Activated gamma-delta T cell treated with Interleukin-2 at 50 U/mL for 16 hours (primary cell): ENCODE measurements around the gene USP32.

ENCODE experiments used
- DNase-seq: peaks from one replicate; pipeline ENCODE4 v3.0.0-alpha.2; 2020

Gene USP32

DNA sequence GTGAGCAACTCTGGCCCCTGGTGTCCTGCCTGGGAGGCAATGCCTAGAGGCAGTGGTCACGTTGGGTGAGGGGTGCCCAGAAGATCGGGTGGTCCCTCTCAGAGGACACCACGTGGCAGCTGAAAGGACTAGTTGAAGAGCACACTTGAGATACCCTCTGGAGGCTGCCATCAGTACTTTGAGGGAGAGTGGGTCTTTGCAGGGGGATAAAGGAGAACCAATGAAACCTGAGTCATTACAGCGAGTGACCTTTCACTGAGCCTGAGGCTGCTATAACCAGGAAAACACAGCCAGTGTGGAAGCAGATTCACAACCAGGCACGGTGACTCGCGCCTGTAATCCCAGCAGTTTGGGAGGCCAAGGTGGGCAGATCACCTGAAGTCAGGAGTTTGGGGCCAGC is 223.3 kb downstream of the USP32 start:
- no peak for DNase-seq

DNA sequence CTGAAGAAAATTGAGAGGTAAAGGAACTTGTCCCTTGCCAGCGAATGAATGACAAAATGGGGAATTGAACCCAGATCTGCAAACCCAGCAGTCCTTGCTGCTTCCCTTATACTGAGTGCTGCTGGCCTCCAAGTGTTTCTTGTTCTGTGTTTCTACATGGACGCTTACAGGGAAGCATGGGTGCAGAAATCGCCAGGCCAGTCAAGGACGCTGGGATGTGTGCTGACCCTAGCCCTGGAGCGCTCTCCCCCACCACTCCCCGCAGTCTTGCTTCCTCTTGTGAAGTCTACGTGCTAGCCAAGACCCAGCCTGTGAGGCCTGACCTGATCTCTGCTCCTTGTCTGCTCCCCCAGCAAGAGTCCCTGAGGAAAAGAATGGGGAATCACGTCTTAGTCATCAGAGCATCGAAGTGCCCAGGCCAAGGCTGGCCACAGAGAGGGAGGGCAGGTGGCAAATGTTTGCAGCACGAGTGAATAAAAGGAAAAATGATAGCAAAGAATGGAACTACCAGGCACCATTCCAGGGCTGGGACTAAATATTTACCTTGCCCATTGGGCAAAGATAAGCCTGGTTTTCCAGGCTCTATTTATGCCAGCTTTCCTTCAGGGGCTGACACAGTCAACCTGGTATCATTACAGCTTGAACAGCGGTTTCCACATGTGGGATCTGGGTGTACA is 224.7 kb downstream of the USP32 start:
- no peak for DNase-seq

DNA sequence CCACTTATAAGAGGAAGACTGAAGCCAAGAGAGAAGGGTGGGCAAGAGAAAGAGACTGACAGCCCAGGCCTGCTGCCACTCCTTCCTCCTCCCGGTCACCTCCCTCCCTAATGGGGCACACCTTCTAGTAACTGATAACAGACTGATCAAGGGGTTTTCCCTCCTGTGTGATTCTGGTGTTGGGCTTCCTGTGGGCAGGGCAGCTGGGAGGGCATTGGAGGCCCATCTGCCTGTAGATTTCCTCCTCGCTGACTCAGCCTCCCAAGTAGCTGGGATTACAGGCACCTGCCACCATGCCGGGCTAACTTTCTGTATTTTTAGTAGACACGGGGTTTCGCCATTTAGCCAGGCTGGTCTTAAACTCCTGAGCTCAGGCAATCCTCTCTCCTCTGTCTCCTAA is 226.0 kb downstream of the USP32 start:
- DNase-seq: no peak

DNA sequence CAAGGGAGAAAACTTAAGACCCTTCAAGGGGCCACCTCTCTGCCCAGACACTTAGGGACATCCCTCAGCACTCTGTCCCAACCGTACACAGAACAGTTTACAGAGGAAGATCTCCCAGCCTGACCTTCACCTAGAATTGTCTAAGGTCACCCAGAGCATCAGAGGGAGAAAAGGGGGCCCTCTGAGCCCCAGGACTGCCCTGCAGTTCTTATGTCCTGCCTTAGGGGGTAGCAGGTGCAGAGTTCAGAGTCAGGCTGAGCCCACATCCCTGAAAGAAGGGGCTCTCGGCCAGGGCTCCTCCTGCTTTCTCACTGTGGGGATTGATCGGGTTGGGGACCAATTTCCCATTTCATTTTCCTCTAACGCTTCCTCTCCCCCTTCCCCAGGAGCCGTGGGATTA is 226.7 kb downstream of the USP32 start:
- DNase-seq: no peak

DNA sequence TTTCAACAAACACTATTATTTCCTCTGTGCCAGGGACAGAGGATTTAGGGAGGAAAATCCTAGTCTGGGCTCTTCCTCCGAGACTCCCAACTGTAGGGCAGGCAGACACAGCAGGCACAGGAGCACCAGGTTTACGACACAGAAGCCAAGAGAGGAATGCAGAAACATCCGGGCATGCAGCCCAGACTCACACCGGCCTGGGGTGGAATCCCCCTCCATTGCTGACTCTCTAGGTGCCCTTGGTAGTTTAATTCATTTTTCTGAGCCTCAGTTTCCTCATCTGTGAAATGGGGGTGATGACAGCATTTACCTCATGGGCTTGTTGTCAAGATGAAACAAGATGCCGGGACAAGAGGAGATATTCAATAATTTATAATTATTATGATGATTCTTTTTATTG is 227.2 kb downstream of the USP32 start:
- no peak for DNase-seq

DNA sequence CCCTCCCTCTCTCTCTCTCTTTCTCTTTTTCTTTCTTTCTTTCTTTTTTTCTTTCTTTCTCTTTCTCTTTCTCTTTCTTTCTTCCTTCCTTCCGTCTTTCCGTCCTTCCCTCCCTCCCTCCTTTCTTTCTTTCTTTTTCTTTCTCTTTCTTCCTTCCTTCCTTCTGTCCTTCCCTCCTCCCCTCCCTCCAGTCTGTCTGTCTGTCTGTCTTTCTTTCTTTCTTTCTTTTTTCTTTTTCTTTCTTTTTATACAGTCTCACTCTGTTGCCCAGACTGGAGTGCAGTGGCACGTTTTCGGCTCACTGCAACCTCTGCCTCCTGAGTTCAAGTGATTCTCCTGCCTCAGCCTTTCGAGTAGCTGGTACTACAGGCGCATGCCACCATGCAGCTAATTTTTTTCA is 227.8 kb downstream of the USP32 start:
- no peak for DNase-seq

- no peak for DNase-seq
Observed at GRCh38 chr17:60163108-60163784, 228.7 kb downstream of the USP32 start.

DNA sequence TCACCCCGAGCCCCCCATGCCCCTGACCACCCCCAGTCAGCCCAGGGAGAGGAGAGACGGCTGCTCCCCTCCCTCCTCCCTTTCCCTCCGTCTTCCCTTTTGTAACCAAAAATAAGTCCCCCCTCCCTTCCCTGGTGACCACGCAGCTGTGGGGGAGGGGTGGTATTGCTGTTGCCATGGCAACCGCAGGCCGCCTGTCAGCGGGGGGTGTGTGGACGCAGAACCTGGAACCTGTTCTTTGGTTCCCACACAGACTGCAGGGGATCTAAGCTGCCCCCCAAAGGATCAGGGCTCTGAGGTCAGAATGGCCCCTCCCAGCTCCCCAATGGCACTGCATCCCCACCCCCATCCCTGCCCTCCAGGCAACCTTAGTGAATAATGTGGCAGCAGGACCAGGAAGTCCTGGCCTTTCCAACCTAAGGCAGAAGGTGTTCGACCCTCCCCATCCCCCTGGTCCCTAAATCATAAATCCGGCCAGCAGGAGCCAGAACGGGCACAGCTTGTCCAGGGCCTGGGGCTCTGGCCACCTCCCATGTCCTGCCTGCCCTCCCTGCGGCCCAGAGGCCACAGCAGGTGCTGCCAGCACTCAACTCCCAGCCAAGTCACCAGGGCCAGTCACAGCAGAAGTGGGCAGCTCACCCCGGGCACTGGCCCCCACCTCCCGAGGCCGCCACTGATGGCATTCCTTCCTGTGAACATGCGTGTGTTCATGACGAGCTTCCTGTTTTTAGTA is 230.2 kb downstream of the USP32 start:
- no peak for DNase-seq

DNA sequence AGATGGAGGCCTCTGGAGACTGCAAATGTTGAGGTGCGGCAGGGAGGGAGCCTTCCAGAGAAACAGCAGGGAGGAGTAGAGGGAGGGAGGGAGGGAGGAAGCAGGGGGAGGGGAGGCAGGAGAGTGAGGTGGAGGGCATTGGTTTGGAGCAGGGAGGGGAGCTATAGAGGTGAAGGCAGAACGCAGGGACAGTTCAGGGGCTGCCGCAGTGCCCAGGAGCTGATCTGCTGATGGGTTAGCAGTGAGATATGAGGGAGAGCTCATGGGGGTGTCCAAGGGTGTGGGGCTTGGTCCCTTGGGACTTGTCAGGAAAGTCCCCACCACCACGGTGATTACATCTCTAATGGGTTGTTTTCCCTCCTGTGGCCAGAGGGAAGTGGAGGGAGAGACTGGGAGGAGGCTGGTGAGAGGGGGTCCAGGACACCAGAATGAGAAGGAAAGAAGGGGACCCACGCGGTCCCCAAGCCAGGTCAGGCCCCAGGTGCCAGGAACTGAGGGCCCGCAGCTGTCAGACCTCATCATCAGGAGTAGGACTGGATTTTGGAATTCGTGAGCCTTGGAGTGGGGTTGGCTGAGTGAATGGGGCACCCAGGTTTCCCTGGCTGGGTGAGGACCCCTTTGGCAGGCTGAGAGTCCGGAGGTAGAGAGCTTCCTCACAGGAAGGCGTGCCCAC is 231.0 kb downstream of the USP32 start:
- DNase-seq: no peak

- no peak for DNase-seq
Observed at GRCh38 chr17:60159479-60159866, 232.5 kb downstream of the USP32 start.

- DNase-seq: no peak
Observed at GRCh38 chr17:60158751-60159478, 233.0 kb downstream of the USP32 start.

DNA sequence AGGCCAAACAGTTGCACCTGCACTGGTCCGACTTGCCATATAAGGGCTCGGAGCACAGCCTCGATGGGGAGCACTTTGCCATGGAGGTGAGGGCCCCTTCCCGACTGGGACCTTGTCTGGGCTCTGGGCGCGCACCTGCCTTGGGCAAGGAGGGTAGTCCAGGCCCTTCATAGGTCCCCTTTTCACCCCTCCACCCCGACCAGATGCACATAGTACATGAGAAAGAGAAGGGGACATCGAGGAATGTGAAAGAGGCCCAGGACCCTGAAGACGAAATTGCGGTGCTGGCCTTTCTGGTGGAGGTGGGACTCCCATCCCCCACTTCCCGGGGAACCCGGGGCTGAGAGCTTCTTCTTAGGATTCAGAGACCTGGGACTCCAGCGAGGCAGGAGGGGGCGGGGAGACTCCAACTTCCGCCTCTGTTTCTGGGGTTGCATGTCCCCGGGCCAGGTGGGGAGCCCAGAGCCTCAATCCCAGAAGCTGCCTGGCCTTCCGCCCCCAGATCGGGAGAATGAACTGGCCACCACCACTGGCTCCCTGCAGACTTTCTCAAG is 234.4 kb downstream of the USP32 start:
- no peak for DNase-seq

DNA sequence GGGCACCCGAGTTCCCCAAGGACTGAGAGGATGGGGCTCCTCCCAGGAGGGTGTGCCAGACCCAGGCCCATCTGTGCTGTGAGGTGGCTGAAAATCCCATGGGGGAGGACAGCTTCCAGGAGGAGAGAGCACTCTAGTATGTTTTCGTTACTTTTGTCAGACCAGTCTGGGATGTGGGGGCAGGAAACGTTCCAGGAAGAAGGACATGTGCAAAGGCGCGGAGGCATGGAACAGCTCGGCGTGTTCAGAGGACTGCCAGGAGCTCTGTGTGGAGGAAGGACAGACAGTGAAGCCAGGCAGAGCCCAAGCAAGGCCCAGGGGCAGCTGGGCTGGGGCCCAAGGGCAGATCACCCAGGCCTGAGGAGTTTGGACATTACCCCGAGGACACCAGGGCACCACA is 235.2 kb downstream of the USP32 start:
- DNase-seq: no peak

DNA sequence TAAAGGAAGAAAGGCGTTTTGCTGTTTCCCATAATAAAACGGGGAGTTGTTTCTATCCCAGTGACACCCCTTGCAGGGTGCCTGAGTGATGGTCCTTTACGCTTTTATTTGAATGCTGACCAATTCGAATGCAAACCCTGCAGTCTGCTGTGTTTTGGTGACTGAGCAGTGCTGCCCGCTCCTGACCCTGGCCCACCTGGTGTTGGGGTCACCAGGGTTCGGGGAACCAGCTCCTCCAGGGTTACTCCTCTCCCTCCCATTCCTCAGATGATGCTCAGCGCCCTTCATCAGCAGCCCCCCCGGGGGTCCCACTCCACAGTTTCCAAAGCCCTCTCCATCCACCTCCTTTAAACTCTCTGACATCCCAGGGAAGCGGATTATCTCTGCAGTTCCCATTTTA is 236.1 kb downstream of the USP32 start:
- DNase-seq: no peak

GRCh38 chr17:60155427-60155814 is 236.5 kb downstream of the USP32 start:
- DNase-seq: no peak

GRCh38 chr17:60154616-60155426 is 237.1 kb downstream of the USP32 start:
- DNase-seq: no peak

- DNase-seq: no peak
Observed at GRCh38 chr17:60153606-60154390, 238.1 kb downstream of the USP32 start.

DNA sequence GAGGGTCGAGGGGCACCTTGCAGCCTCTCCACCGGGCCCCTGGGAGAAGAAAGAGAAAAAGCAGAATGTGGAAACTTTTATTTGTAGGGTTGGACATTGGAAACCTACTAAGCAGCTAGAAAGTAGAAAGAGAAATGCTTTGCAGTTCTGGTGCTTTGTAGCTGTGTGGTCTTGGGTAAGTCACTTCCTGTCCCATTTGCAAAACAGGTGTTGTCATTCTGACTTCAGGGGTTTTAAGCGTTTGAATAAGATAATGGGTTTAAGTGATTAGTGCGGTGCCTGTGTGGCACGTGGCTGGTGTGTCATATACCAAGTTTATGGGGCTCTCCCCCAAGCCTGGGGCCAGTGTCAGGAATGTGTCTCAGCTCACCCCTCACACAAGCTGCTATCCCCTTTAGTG is 240.6 kb downstream of the USP32 start:
- no peak for DNase-seq

DNA sequence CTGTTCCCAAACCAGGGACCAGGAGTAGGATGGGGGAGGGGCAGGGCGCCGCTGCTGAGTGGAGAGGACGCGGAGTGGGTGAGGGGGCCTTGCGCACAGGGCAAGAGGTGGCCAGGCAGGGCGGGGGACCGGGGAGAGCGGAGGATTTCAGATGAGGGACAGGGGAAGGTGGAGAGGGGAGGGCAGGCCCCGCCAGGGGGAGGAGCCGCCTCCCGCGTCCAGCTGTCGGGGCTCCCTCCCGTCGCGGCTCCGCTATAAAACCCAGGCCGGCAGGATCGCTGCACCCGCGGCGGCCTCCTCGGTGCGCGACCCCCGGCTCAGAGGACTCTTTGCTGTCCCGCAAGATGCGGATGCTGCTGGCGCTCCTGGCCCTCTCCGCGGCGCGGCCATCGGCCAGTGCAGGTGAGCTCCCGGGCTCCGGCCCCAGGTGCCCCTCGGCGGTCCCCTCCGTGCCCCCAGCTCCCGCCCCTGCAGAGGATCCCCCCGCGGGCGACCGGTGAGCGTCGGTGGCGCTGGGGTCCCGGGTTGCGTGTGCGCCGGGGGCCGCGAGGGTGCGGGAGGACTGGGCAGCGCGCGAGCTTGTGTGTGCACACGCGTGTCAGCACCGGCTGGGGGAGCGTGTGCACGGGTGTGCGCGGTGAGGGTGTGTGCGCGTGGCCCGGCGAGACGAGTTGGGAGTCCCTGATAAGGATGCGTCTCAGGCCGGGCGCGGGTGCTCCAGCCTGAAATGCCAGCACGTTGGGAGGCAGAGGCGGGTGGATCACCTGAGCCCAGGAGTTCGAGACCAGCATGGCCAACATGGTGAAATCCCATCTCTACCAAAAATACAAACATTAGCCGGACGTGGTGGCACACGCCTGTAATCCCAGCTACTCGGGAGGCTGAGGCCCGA is 242.0 kb downstream of the USP32 start, which contains the start of gene CA4:
CA4 (plus strand) TSS at position 283 of the 892 bp plus-strand sequence; CDS start at position 345, 62 bp downstream.
- no peak for DNase-seq

DNA sequence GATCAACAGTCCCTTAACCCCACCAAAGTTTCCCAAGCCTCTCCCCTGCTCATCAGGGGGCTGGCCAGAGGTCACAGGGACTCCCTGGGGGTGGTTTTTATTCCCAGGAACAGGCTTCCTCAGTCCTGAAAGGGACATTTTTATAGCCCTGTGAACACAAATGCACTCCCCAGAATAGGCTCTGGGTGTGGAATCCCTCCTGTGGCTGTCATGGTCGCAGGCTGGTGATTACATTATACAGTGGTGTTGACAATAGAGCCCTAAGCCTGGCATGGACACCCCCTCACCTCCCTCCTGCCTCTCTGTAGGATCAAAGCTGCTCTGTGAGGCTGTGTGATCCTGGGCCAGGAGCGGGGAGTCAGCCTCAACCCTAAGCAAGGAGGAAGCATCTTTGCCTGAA is 243.6 kb downstream of the USP32 start:
- no peak for DNase-seq
